Body of pancreas (tissue), 4 donors: ENCODE data around the gene PLVAP. TPM values are rescaled to one million over a fixed set of nuclear protein-coding genes. Genes with fewer than 3 reads are reported as not detected.
A peak's percentile ranks its signal among the peaks of the same experiment; 100 is the strongest.

Experiments
- ATAC-seq: fragments of 150-250 bp; one replicate; pipeline ENCODE4 v1.9.1; 2016
- DNase-seq, 4 donors: peaks; one replicate each; pipeline ENCODE4 v3.0.0-alpha.2; 2019
- H3K27ac ChIP-seq, 4 donors: fragments of 200-600 bp; sonication (generic); 1 replicate in 3 of 4; 2 replicates in 1 of 4; pipeline versions ENCODE4 v1.5.1 to v1.6.1; 2016 to 2019; ENCODE audit warnings: mild to moderate bottlenecking in 1 of 4, mixed read lengths in 1 of 4, moderate library complexity in 1 of 4
- H3K27me3 ChIP-seq, 2 donors: fragments of 200-600 bp; sonication (generic); one replicate each; pipeline ENCODE4 v1.6.0; 2016; ENCODE audit warnings: mild to moderate bottlenecking in 1 of 2
- H3K36me3 ChIP-seq, 2 donors: fragments of 200-600 bp; sonication (generic); replicated peaks in 1 of 2; 2 replicates each; pipeline ENCODE4 v1.5.1; 2016; ENCODE audit warnings: low read depth in 2 of 2; ENCODE audit not compliant: insufficient read depth in 1 of 2
- H3K4me1 ChIP-seq: fragments of 200-600 bp; sonication (generic); one replicate; pipeline ENCODE4 v1.6.0; 2016
- H3K4me3 ChIP-seq, 2 donors: fragments of 200-600 bp; sonication (generic); 1 replicate in 1 of 2; 2 replicates in 1 of 2; pipeline ENCODE4 v1.5.1; 2016 to 2019
- H3K9me3 ChIP-seq, 3 donors: fragments of 200-600 bp; sonication (generic); 1 replicate in 2 of 3; 2 replicates in 1 of 3; pipeline ENCODE4 v1.5.1; 2016
- CTCF ChIP-seq, 7 experiments: fragments of 450-650 bp in 4 of 7; fragments of 200-600 bp in 3 of 7; sonication (generic) in 3 of 7; IDR thresholded peaks; one replicate each; pipeline ENCODE4 v1.5.1; 2016 to 2019; ENCODE audit warnings: antibody characterized with exemption in 7 of 7
- POLR2A ChIP-seq, 3 donors: fragments of 450-650 bp; IDR thresholded peaks; one replicate each; pipeline ENCODE4 v1.6.1; 2016; ENCODE audit warnings: antibody characterized with exemption in 3 of 3, mild to moderate bottlenecking in 2 of 3
- whole genome bisulfite sequencing, 2 donors: methylation state at CpG; one replicate each; pipeline ENCODE4 v1.1.5; 2017; 5-methylcytosine and 5-hydroxymethylcytosine counted together
- intact Hi-C: fragments of 100-400 bp; cut with DNase I; formaldehyde crosslinking; loops from one replicate; pipeline ENCODE4 v1.15.1; 2023
- total RNA-seq, 2 donors: library from RNA; depleted of rRNA; stranded (reverse); fragments of >200 nt; gene quantifications; one replicate each; pipeline ENCODE4 v1.1.0, GENCODE V29; 2016

PLVAP gene
- total RNA-seq, 2 donors from 2014 or later, result 37.9 to 49.8 TPM

GRCh38 chr19:17389957-17390664 lies 13.0 kb upstream of the PLVAP start:
- DNase-seq, result no peak
- H3K27me3 ChIP-seq, result peaks cover 0 to 11% of the 10 kb centered on the region in 2 donors
- no peaks in the 10 kb centered on the region for H3K36me3 ChIP-seq
- intact Hi-C loops, result no loop called here
- H3K4me3 ChIP-seq, result no peak overlapping the region
- no peak for ATAC-seq
- WGBS, 2 donors, result 35 to 58% methylated on average over 3 to 7 of the region's 37 CpGs
- TF ChIP-seq CTCF (IDR thresholded peaks at IDR 0.05) (no peak), POLR2A (IDR thresholded peaks at IDR 0.05) (no peak)
- no peak overlapping the region for H3K27ac ChIP-seq
- H3K4me1 ChIP-seq, result peaks cover 22% of the 10 kb centered on the region
- peaks cover 0 to 10% (median 0%) of the 10 kb centered on the region in 3 donors for H3K9me3 ChIP-seq

GRCh38 chr19:17389288-17389687 lies 12.1 kb upstream of the PLVAP start:
- Histone ChIP-seq H3K4me1 (peaks cover 22% of the 10 kb centered on the region), H3K27ac (no peak overlapping the region), H3K27me3 (peaks cover 0 to 5% of the 10 kb centered on the region in 2 donors), H3K9me3 (peaks cover 0 to 10% (median 0%) of the 10 kb centered on the region in 3 donors), H3K4me3 (no peak overlapping the region), H3K36me3 (no peaks in the 10 kb centered on the region)
- intact Hi-C loops, result no loop called here
- ATAC-seq (no peak), DNase-seq (no peak)
- no peak for TF ChIP-seq CTCF (IDR thresholded peaks at IDR 0.05)
- TF ChIP-seq POLR2A (IDR thresholded peaks at IDR 0.05), result no peak
- 12 to 28% methylated on average over 1 of the region's 1 CpG for WGBS, 2 donors

- Histone ChIP-seq H3K9me3 (peaks cover 0 to 10% (median 0%) of the 10 kb centered on the region in 3 donors), H3K4me1 (peaks cover 17% of the 10 kb centered on the region), H3K4me3 (no peak overlapping the region), H3K27ac (no peak overlapping the region), H3K27me3 (no peaks in the 10 kb centered on the region), H3K36me3 (no peaks in the 10 kb centered on the region)
- DNase-seq, result peak; percentile 53 to 65 (median 56)
- TF ChIP-seq CTCF (IDR thresholded peaks at IDR 0.05), result peak; percentile 61 to 88 (median 72)
- no peak for TF ChIP-seq POLR2A (IDR thresholded peaks at IDR 0.05)
- ATAC-seq, result peak; percentile 66
- intact Hi-C loops, result no loop called here
- 31 to 60% methylated on average over 7 to 20 of the region's 20 CpGs for WGBS, 2 donors
Observed at GRCh38 chr19:17385878-17386611, 8.9 kb upstream of the PLVAP start.

GRCh38 chr19:17380426-17381138 lies 3.4 kb upstream of the PLVAP start:
- WGBS, 2 donors, result 91 to 93% methylated on average over 4 to 5 of the region's 5 CpGs
- no peak for ATAC-seq

More at GRCh38 chr19:17380426-17381138, 3.4 kb upstream of the PLVAP start:
- Histone ChIP-seq H3K27ac (no peak overlapping the region), H3K4me3 (no peak overlapping the region), H3K27me3 (no peaks in the 10 kb centered on the region), H3K9me3 (no peaks in the 10 kb centered on the region), H3K36me3 (no peaks in the 10 kb centered on the region), H3K4me1 (peaks cover 8% of the 10 kb centered on the region)
- intact Hi-C loops, result no loop called here
- TF ChIP-seq CTCF (IDR thresholded peaks at IDR 0.05), result no peak
- DNase-seq, result no peak
